NK-92 (cell line): ENCODE data around the gene POU2F1.

Source experiments
- DNase-seq: peaks from one replicate; lab custom pipeline; 2025; ENCODE audit not compliant: unreplicated experiment; lab: John Stamatoyannopoulos, UW

The POU2F1 gene

GRCh38 chr1:167266965-167267364 is 46.3 kb downstream of the POU2F1 start:
- no peak for DNase-seq

- no peak for DNase-seq
These were observed 47.7 kb downstream of the POU2F1 start for GRCh38 chr1:167268347-167268787.

- DNase-seq, result no peak
These were observed 49.8 kb downstream of the POU2F1 start for GRCh38 chr1:167270349-167271092.

- no peak for DNase-seq
These were observed 51.8 kb downstream of the POU2F1 start for GRCh38 chr1:167272369-167272957.

- DNase-seq, result no peak
These were observed 52.5 kb downstream of the POU2F1 start for GRCh38 chr1:167273027-167273800.

GRCh38 chr1:167274061-167274460 is 53.4 kb downstream of the POU2F1 start:
- no peak for DNase-seq

- DNase-seq, result no peak
These were observed 56.3 kb downstream of the POU2F1 start for GRCh38 chr1:167276969-167277368.

- DNase-seq, result no peak
These were observed 57.8 kb downstream of the POU2F1 start for GRCh38 chr1:167278497-167278896.

- DNase-seq, result no peak
These were observed 60.2 kb downstream of the POU2F1 start for GRCh38 chr1:167280912-167281311.

- DNase-seq, result no peak
These were observed 67.8 kb downstream of the POU2F1 start for GRCh38 chr1:167288390-167289074.

GRCh38 chr1:167289075-167289442 is 68.4 kb downstream of the POU2F1 start:
- no peak for DNase-seq

- no peak for DNase-seq
These were observed 69.3 kb downstream of the POU2F1 start for GRCh38 chr1:167289966-167290365.

GRCh38 chr1:167291539-167292185 is 71.0 kb downstream of the POU2F1 start:
- no peak for DNase-seq

- no peak for DNase-seq
These were observed 71.5 kb downstream of the POU2F1 start for GRCh38 chr1:167292216-167292615.

- DNase-seq, result no peak
These were observed 72.4 kb downstream of the POU2F1 start for GRCh38 chr1:167293057-167293456.

- DNase-seq, result no peak
These were observed 73.8 kb downstream of the POU2F1 start for GRCh38 chr1:167294528-167294927.

GRCh38 chr1:167297222-167298214 is 76.8 kb downstream of the POU2F1 start:
- no peak for DNase-seq

- DNase-seq, result no peak
These were observed 77.6 kb downstream of the POU2F1 start for GRCh38 chr1:167298325-167298724.

- DNase-seq, result no peak
These were observed 80.7 kb downstream of the POU2F1 start for GRCh38 chr1:167301355-167301754.

GRCh38 chr1:167304165-167304564 is 83.5 kb downstream of the POU2F1 start:
- DNase-seq, result no peak
